OCI-LY7 (cell line): ENCODE results near the gene INKA2. TPM values are rescaled to one million over a fixed set of nuclear protein-coding genes. Genes with fewer than 3 reads are reported as not detected.

Experiments
- BruUV-seq: library from RNA; stranded (reverse); fragments of 400-500 nt; replicated peaks from 2 replicates; lab custom pipeline; 2021; lab: Mats Ljungman, UMichigan
- CTCF ChIA-PET: fragments of 300-600 bp; sonication (Branson Sonifier 250); formaldehyde crosslinking; loops from one replicate; lab custom pipeline; 2022; ENCODE audit warnings: antibody characterized with exemption; ENCODE audit not compliant: unreplicated experiment; lab: Charles Lee
- POLR2A ChIA-PET: fragments of 300-600 bp; sonication (Branson Sonifier 250); formaldehyde crosslinking; loops from one replicate; lab custom pipeline; 2022; ENCODE audit warnings: antibody characterized with exemption; lab: Charles Lee
- DNase-seq: peaks from one replicate; pipeline ENCODE4 v3.0.0-alpha.2; 2015; ENCODE audit warnings: low spot score
- H2AFZ ChIP-seq: fragments of 200-600 bp; sonication (generic), shearing (Covaris generic); 2 replicates; pipeline ENCODE4 v1.6.1; 2014; ENCODE audit warnings: mild to moderate bottlenecking, antibody characterized with exemption, low read length, moderate library complexity
- H3K27ac ChIP-seq: fragments of 200-600 bp; sonication (generic); 2 replicates; pipeline ENCODE4 v1.5.1; 2014; ENCODE audit warnings: mixed run types, low read depth, mild to moderate bottlenecking, moderate library complexity, low read length, inconsistent platforms; ENCODE audit not compliant: poor library complexity, severe bottlenecking
- H3K36me3 ChIP-seq: fragments of 200-600 bp; sonication (generic); 2 replicates; pipeline ENCODE4 v1.6.1; 2014; ENCODE audit warnings: mild to moderate bottlenecking, antibody characterized with exemption, low read length, moderate library complexity, mixed read lengths; ENCODE audit not compliant: insufficient read depth
- H3K4me1 ChIP-seq: fragments of 200-600 bp; sonication (generic); 2 replicates; pipeline ENCODE4 v1.5.1; 2014; ENCODE audit warnings: mild to moderate bottlenecking, low read length; ENCODE audit not compliant: insufficient read depth, poor library complexity, severe bottlenecking
- H3K4me2 ChIP-seq: fragments of 200-600 bp; sonication (generic); 2 replicates; pipeline ENCODE4 v1.6.1; 2014; ENCODE audit warnings: mild to moderate bottlenecking, low read length
- H3K4me3 ChIP-seq: fragments of 200-600 bp; sonication (generic); 2 replicates; pipeline ENCODE4 v1.5.1; 2014; ENCODE audit warnings: mild to moderate bottlenecking, low read depth, low read length; ENCODE audit not compliant: poor library complexity, severe bottlenecking
- H3K79me2 ChIP-seq: fragments of 200-600 bp; sonication (generic); 2 replicates; pipeline ENCODE4 v1.6.1; 2016; ENCODE audit warnings: low read depth, mild to moderate bottlenecking, low read length, moderate library complexity, mixed read lengths; ENCODE audit not compliant: insufficient read depth
- H3K9me2 ChIP-seq: fragments of 200-600 bp; sonication (generic); 2 replicates; pipeline ENCODE4 v1.6.1; 2016; ENCODE audit warnings: mild to moderate bottlenecking, low read length, mixed read lengths; ENCODE audit not compliant: insufficient read depth
- H3K9me3 ChIP-seq: fragments of 200-600 bp; sonication (generic); 2 replicates; pipeline ENCODE4 v1.6.1; 2014; ENCODE audit warnings: mild to moderate bottlenecking, mixed run types, low read length, mixed read lengths
- H4K20me1 ChIP-seq: fragments of 200-600 bp; sonication (generic); 2 replicates; pipeline ENCODE4 v1.6.1; 2014; ENCODE audit warnings: mild to moderate bottlenecking, antibody characterized with exemption, low read length, moderate library complexity, mixed read lengths; ENCODE audit not compliant: insufficient read depth
- EZH2phosphoT487 ChIP-seq: fragments of 200-600 bp; sonication (generic); IDR thresholded peaks from 2 replicates; pipeline ENCODE4 v1.6.1; 2018; ENCODE audit warnings: low read depth, borderline replicate concordance, mild to moderate bottlenecking, mixed run types, antibody characterized with exemption, low read length, moderate library complexity, mixed read lengths
- intact Hi-C: fragments of 100-400 bp; cut with micrococcal nuclease; formaldehyde crosslinking; loops from one replicate; pipeline ENCODE4 v1.10.0; 2022; ENCODE audit not compliant: unreplicated experiment
- total RNA-seq, 2 experiments: library from RNA; depleted of rRNA in 1 of 2; stranded (reverse); fragments of >200 nt in 1 of 2; shearing (Covaris generic) in 1 of 2; gene quantifications; 2 replicates each; pipeline ENCODE4 v1.2.3, GENCODE V29; 2014 to 2022
- TF ChIP-seq, protein P1 (sequence below): fragments of 200-600 bp; sonication (generic); conservative IDR thresholded peaks from 2 replicates; pipeline ENCODE4 v1.5.1; 2014; ENCODE audit warnings: mild to moderate bottlenecking, antibody characterized with exemption, low read length, moderate library complexity, mixed read lengths

Gene INKA2
- total RNA-seq, 2 experiments from 2014 or later: 3.9 to 10.8 TPM

DNA sequence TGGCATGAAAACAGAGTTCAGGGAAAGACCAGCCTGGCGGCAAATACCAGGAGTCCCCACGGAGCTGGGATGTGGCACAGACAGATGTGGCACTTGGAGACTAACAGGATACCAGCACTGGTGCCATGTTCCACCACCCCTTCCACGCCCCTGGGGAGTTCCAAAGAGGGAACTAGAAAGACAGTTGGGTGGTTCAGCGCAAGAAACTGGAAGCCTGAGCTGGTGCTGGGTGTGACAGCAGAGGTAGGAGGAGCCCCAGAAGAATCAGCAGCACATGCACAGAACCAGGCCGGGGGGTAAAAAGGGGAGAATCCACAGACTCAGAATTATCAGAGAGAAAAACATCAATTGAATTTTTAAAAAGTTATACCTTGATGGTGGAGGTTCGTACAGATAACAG, 38.9 kb upstream of the INKA2 start:
- no peaks in the 10 kb centered on the region for H3K79me2 ChIP-seq
- no peaks in the 10 kb centered on the region for H4K20me1 ChIP-seq
- no peak overlapping the region for H3K4me3 ChIP-seq

DNA sequence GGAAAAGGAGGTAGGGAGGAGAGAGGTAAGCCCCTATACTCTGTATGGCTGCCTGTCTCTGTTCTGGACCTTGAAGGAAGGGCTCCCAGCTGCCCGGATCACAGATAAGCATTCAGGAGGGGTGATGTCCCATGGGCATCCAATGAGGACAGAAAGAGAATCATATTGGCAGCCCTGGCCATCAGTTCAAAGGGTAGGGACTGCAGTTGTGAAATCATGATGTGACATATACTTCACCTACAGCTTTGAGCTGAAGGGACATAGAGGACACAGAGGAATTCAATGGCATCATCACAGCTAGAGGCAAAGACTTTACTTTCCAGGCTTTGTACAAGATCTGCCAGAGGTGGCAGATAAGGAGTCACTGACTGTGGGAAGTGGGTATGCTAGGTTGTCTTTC, 38.1 kb upstream of the INKA2 start:
- DNase-seq: no peak
- Histone ChIP-seq H3K4me2 (no peak overlapping the region), H2AFZ (no peak overlapping the region), H3K4me1 (no peaks in the 10 kb centered on the region), H3K9me3 (no peaks in the 10 kb centered on the region), H3K79me2 (no peaks in the 10 kb centered on the region), H3K9me2 (no peaks in the 10 kb centered on the region), H4K20me1 (no peaks in the 10 kb centered on the region), H3K27ac (no peak overlapping the region), H3K36me3 (no peaks in the 10 kb centered on the region), H3K4me3 (no peak overlapping the region)
- ChIA-PET POLR2A (interaction anchor here (1.1 kb wide), 1 partner anchor 20 kb away, joined by 4 read pairs; no protein-coding TSS in a partner anchor), CTCF (no interaction called here)
- BruUV-seq: no TSS peak
- TF ChIP-seq, protein P1, sequence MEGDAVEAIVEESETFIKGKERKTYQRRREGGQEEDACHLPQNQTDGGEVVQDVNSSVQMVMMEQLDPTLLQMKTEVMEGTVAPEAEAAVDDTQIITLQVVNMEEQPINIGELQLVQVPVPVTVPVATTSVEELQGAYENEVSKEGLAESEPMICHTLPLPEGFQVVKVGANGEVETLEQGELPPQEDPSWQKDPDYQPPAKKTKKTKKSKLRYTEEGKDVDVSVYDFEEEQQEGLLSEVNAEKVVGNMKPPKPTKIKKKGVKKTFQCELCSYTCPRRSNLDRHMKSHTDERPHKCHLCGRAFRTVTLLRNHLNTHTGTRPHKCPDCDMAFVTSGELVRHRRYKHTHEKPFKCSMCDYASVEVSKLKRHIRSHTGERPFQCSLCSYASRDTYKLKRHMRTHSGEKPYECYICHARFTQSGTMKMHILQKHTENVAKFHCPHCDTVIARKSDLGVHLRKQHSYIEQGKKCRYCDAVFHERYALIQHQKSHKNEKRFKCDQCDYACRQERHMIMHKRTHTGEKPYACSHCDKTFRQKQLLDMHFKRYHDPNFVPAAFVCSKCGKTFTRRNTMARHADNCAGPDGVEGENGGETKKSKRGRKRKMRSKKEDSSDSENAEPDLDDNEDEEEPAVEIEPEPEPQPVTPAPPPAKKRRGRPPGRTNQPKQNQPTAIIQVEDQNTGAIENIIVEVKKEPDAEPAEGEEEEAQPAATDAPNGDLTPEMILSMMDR: no peak
- TF ChIP-seq EZH2phosphoT487: no peak
- intact Hi-C loops: no loop called here

More for the DNA sequence above, 38.9 kb upstream of the INKA2 start:
- no peak for DNase-seq
- CTCF ChIA-PET: no interaction called here
- no peak overlapping the region for H3K27ac ChIP-seq
- no peak overlapping the region for H3K4me2 ChIP-seq
- no peaks in the 10 kb centered on the region for H3K9me2 ChIP-seq
- intact Hi-C loops: no loop called here
- H3K4me1 ChIP-seq: no peaks in the 10 kb centered on the region
- no TSS peak for BruUV-seq
- no peaks in the 10 kb centered on the region for H3K36me3 ChIP-seq
- TF ChIP-seq, protein P1: no peak
- no peak for TF ChIP-seq EZH2phosphoT487
- no peak overlapping the region for H2AFZ ChIP-seq
- H3K9me3 ChIP-seq: no peaks in the 10 kb centered on the region
- POLR2A ChIA-PET: interaction anchor here (0.6 kb wide), 1 partner anchor 353 kb away, joined by 6 read pairs; no protein-coding TSS in a partner anchor

DNA sequence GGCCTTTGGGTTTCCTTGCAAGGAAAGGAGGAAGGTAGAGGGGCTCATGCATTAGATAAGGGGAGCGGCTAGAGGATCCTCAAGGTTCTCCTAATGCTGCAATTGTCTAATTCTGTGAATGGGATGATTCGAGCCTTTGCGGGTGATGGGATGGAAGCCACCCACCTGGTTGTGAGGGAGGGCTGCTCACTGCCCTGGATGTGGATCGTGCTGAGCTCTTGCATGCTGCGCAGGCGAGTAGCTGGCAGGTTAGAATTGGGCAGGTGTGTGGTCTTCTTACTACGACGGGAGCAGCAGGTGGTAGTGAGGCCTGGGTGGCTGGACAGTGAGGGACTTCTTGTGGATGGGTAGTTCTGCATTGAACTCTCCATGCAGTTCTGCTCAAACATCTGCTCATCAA, 37.7 kb upstream of the INKA2 start:
- Histone ChIP-seq H3K4me2 (no peak overlapping the region), H2AFZ (no peak overlapping the region), H3K4me3 (no peak overlapping the region), H3K9me3 (no peaks in the 10 kb centered on the region), H3K36me3 (no peaks in the 10 kb centered on the region), H3K4me1 (no peaks in the 10 kb centered on the region), H3K9me2 (no peaks in the 10 kb centered on the region), H4K20me1 (no peaks in the 10 kb centered on the region), H3K27ac (no peak overlapping the region), H3K79me2 (no peaks in the 10 kb centered on the region)
- ChIA-PET CTCF (no interaction called here), POLR2A (interaction anchor here (1.1 kb wide), 1 partner anchor 20 kb away, joined by 4 read pairs; no protein-coding TSS in a partner anchor)
- intact Hi-C loops: no loop called here
- TF ChIP-seq EZH2phosphoT487: no peak
- TF ChIP-seq, protein P1: no peak
- no TSS peak for BruUV-seq
- DNase-seq: no peak
